Measurements from ENCODE around the gene GNPAT.

DNA sequence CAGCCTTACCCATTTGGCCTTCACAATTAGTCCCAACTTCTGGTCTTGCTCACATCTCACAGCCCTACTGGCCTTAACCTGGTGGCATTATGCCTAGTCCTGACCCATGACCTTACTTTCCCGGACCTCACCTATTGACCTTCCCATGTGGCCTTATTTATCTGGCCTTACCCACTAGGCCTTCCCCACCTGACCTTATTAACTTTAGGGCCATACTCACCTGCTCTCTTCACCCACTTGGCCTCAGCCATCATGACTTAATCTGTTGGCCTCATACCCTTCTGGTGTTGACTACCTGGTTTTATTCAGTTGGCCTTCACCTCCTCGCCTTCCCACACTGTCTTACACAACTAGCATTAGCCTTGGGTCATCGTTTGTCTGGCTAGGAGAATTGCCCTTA is 61.0 kb downstream of the GNPAT start:
- TF ChIP-seq, protein P1, sequence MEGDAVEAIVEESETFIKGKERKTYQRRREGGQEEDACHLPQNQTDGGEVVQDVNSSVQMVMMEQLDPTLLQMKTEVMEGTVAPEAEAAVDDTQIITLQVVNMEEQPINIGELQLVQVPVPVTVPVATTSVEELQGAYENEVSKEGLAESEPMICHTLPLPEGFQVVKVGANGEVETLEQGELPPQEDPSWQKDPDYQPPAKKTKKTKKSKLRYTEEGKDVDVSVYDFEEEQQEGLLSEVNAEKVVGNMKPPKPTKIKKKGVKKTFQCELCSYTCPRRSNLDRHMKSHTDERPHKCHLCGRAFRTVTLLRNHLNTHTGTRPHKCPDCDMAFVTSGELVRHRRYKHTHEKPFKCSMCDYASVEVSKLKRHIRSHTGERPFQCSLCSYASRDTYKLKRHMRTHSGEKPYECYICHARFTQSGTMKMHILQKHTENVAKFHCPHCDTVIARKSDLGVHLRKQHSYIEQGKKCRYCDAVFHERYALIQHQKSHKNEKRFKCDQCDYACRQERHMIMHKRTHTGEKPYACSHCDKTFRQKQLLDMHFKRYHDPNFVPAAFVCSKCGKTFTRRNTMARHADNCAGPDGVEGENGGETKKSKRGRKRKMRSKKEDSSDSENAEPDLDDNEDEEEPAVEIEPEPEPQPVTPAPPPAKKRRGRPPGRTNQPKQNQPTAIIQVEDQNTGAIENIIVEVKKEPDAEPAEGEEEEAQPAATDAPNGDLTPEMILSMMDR (conservative IDR thresholded peaks at IDR 0.05; ENCODE audit: low read length): no peak
- TF ChIP-seq EZH2phosphoT487 (IDR thresholded peaks at IDR 0.05; ENCODE audit: borderline replicate concordance, low read depth, low read length): no peak

Measured in OCI-LY7 (cell line).